Anterior cingulate cortex (tissue), 58 donors: ENCODE results near the gene FSTL5.

Experiments used
- DNase-seq, 58 donors: peaks; one replicate each; lab custom pipeline; 2025; lab: John Stamatoyannopoulos, UW

The FSTL5 gene

GRCh38 chr4:161949946-161950725 is 213.7 kb downstream of the FSTL5 start:
- DNase-seq: no peak

- no peak for DNase-seq
These were observed 215.6 kb downstream of the FSTL5 start for GRCh38 chr4:161948026-161948770.

- no peak for DNase-seq
These were observed 226.2 kb downstream of the FSTL5 start for GRCh38 chr4:161937596-161937995.

DNA sequence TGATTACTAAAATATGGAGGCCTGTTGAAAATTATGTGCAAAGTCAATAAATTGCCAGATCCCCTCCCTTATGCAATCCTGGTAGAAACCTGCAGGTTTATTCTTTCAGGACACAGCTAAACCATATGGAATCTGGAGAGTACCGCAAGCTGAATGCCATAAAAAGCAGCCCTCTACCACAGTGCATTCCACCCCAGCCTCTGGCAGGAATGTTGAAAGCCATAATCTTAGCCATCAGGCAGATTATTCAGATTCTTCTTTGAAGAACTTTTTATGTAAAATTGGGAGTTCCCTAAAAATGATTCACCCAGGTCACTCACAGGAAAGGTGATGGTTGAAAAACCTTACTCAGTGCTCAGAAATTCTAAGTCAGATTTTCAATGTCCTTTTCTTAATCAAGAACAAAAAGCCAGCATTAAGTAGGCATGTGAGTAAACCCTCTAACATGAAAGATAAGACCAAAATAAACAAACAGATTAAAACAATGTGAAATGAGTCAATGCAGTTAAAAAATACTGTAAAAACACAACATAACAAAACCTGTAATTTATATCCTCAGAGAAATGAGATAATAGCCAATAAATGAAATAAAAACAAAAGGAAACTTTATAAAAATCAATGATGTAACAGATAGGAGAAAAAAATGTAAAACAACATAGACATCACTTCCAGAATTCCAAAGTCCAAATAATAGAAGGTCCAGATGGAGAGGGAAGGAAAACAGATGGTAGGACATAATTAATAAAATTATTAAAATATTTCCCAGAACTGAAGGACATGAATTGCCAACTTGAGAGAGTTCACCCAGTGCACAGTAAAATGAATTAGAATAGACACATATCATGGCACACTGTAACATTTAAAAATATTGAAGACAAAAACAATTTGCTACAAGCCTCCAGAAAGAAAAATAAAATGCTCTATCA is 226.9 kb downstream of the FSTL5 start:
- DNase-seq: no peak

DNA sequence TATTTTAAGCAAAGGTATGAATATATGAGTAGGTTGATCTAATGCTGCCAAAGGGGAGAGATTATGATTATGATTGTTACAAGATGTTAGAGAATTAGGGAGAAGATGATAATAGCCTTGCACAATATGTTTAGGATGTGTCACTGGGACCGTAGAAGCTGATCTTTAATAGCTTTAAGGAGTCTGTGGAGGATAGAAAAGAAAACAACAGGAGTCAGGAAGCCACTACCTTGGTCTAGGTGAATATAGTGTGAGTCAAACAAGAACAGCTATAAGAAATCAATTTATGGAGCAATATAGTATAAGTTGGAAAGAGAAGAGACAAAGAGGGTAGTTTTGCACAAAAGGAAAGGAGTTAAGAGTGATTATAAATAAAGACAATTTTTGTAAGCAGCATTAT is 232.7 kb downstream of the FSTL5 start:
- no peak for DNase-seq

DNA sequence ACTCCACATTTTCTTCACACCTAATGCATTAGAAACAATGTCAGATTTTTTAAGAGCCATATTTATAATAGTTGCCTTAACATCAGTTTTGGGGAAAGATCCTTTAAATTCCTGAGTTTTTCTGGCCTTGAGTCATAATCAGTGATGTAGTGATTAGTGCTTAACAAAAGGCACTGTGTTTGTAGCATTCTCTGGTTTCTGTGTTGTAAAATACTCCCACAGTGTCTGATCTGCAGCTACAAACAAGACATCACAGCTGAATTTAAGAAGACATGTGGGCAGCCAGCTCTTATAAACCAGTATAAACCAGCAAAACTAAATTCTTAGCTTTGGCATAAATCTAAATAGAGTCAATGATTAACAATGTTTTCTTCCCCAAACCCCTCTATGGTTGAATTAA is 233.8 kb downstream of the FSTL5 start:
- DNase-seq: peak in 2 of 58 donors; percentile 1 to 51

DNA sequence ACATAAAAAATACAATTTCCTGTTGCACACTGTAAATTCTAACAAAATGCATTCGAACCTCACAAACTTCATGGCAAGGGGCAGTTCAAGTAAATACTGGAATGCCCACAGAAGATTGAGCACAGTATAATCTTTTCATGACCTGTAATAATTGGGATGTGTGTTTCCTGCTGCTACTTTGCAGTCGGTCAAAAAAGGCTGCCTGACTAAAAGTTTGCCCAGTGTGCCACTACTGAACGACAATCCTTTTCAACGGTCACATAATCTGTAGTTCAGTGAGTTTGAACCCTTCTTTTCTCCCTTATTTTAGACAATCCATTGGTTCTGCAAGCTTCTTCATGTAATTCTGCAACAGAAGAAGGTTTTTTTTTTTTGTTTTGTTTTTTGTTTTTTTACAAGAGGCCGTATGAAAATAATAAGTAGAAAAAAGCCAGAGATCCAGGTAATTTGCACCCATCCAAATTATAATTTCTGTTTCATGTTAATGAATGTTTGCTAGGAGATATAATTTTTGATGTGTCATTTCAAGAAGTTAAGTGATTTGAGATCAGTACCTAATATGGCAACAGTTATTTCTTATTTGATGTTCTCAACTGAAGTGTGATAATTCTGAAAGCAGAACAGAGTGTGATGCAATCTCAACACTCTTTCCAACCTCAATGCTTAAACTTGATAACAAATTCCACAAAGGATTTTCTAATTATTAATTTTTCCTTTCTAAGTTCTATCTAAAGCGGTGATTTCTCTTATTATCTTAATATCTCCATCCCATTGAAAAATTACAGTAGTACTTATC is 237.6 kb downstream of the FSTL5 start:
- DNase-seq: no peak

GRCh38 chr4:161920304-161921052 is 243.3 kb downstream of the FSTL5 start:
- DNase-seq: no peak

- DNase-seq: no peak
These were observed 244.2 kb downstream of the FSTL5 start for GRCh38 chr4:161919442-161920220.

- no peak for DNase-seq
These were observed 247.8 kb downstream of the FSTL5 start for GRCh38 chr4:161916035-161916434.

DNA sequence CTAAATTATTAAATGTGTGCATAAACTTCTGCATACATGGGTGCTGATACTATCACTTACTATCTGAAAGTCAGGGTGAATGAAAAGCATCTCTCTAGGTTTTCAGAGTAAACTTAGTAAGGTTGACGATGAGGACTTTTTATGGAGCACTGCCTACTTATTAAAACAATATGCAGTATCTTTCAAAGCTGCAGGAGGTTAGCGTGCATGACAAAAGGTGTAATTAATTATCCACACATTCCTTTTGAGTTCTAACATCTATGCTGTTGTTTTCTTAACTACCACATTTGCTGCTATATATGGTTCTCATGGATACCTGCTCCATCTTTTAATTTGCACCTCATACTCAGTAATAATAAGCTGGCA is 256.2 kb downstream of the FSTL5 start:
- no peak for DNase-seq

GRCh38 chr4:161906836-161907589 is 256.8 kb downstream of the FSTL5 start:
- no peak for DNase-seq

GRCh38 chr4:161900110-161900509 is 263.7 kb downstream of the FSTL5 start:
- no peak for DNase-seq

DNA sequence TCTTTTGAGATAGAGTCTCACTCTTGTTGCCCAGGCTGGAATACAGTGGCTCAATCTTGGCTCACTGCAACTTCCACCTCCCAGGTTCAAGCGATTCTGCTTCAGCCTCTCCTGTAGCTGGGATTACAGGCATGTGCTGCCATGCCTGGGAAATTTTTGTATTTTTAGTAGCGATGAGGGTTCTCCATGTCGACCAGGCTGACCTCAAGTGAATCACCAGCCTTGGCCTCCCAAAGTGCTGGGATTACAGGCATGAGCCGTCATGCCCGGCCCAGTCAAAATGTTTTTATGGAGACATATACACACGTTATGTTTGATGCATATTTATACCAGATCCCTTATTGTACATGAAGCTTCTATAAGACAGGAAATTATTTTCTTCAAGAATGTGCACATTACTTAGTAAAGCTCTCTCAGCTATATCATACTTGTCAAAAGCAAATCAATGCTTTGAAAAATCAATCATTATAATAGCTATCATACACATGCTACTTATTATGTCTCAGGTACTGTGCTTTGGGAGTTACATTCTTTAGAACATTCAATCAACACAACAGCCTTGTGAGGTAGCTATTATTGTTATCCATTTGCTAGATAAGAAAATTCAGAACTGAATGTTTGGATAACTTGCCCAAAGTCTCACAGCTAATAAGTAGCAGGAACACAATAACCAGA is 269.2 kb downstream of the FSTL5 start:
- DNase-seq: no peak

GRCh38 chr4:161894014-161894413 is 269.8 kb downstream of the FSTL5 start:
- no peak for DNase-seq

DNA sequence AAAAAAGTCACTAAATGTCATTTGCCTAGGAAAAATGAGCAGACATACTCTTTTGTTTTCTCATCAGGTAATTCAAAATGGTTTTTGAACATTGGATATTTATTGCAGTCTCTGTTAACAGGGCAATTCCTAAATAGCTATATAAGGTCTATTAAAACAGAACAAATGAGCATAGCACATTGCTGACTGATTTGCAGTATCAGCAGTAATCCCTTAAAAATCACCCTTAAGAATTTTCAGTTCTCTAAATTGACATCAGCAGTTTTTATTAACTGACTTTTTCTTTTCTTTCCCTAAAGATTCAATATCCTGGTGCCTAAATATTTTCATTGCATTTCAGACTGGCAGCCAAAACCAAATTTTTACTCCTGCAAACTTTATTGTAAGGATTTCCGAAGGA is 270.2 kb downstream of the FSTL5 start:
- no peak for DNase-seq

- DNase-seq: no peak
These were observed 270.8 kb downstream of the FSTL5 start for GRCh38 chr4:161892951-161893350.
